ENCODE data around the gene TNS3.
A peak's percentile ranks its signal among the peaks of the same experiment; 100 is the strongest.

The TNS3 gene

DNA sequence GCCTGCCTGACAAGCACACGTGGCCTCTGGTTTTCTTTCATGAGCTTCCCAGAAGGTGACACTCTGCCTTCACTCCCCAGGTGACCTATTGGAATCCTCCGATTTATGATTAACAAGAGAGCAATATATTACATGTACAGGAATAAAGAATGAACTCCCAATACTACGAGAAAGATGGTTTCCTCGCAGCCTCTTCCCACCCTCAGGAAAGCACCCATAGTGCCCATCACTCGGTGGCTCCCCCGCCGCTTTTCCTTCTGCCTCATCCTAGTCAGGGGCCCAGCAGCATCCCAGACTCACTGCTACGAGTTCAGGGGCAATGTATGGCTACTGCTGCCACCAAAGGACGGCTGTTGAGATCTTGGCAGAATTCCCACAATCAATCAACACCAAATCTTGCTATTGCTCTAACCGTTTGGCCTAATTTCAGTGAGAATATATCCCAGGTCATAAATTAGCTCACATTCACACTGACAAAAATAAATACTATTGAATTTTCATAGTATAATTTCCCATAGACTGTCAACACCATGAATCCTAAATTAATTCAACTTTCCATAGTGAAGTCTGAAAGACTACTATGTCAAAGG, 196.3 kb downstream of the TNS3 start:
- no peak for DNase-seq (ENCODE audit: low read depth)

DNA sequence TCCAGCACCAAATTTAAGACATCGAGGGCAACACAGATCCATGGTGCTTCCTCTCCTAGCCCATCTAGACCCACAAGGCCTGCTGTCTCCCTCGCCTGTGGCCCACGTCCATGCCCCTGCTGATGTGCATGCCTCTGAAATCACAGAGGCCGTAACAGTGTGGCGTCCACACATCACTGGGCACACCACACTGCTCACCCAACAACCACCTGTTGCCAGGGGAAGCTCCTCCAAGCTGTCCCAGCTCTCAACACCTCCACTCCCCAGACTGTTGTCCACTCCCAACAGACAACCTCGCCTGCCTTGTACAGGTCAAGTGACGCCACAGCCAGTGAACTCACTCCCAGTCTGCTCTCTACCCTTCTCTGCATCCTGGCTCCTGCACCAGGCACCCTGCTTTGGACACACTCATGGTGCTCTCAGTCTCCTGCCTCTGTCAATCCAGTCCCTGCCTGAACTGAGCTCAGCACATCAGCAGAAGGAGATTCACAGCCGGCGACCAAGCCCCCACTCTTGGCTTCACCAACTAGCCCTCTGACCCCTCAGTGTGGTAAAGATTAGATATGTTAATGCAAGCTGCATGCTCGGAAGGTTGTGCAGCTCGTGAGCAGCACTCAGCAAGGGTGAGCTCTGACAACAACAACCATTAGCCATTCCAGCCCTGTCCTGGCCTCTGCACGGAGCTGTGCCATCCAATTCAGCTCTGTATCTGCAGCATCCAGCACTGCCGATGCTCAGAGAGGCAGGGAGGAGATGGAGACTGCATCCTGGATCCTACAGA, 197.0 kb downstream of the TNS3 start:
- DNase-seq (ENCODE audit: low read depth): no peak

DNA sequence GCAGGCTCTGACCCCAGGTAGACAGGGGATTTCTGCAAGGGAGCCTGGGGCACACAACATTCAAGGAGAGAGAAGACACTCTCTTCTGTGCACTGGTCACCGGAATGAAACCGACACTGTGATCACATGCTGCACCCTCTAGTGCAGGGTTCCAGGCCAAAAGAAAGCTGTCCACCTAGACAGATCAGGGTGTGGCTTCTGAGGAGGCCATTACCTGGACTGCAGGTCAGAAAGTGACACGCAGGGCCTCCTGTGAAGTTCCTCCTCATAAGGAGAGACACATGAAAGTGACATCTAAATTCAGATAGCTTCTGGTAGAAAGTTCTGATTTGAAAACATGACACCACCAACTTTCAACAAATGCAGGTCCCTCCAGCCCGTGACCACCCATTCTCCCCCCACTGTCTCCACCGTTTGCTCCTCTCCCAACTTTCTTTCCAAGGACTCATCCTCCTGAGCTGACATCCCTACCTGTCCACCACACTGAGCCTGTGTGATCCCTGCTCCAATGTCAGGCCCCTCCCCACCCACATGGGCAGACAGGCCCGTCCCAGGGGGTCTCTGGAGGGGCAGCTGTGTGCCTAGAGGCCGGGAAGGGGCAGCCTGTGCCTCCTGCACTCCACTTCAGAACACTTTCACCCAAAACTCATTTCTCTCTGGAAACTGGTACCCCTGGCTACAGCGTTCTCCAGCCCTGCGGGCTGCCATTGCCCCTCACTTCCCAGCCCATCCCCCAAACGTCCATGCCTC, 198.0 kb downstream of the TNS3 start:
- DNase-seq (ENCODE audit: low read depth): no peak

DNA sequence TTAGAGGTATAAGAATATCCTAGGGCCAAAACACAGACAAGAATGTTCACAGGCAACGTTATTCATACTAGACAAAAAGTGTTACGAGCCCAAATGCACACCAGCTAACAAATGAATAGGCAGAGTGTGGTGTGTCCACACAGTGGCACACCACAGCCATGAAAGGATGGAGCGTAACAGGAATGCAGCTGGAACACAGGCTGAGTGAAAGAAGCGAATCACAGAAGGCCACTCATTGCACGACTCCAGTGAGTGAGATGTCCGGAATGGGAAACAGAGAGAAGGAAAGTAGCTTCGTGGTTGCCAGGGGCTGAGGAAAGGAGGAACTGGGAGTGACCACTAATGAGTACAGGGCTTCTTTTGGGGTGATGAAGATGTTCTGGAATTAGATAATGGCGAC, 198.8 kb downstream of the TNS3 start:
- DNase-seq (ENCODE audit: low read depth): peak; percentile 61

DNA sequence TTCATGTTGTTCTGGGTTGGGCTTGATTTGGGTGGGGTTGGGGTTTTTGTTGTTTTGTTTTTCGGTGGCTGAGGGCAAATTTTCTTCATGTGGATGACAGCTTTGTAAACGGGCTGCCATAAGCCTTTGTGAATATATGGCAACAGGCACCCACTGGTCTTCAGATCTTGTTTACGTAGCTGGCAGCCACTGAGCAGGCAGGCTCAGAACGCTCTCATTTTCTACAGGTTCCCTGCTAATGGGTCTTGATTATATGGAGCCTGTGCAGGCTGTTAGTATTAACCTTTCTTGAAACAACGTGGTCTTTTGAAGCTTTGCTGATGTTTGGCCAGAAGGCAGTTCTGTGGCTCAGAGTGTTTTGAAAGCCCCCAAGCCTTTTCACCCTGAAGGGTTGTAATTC, 199.7 kb downstream of the TNS3 start:
- no peak for DNase-seq (ENCODE audit: low read depth)

DNA sequence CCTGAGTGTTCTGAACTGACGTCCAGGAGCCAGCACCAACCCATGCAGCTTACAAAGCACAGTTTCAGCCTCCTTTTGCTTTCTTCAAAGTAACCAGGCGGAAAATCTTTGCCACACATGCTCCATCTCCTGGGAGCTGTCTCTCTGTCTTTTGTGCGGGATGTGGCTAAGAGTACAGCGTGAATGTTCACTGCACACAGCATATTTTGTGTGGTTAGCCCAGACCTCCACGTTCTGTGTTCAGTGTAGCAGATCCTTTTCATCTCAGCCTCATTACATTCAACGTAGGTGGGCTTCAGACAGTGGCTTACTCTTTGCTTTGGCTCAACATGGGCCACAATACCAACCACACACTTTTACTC, 200.8 kb downstream of the TNS3 start:
- no peak for DNase-seq (ENCODE audit: low read depth)

DNA sequence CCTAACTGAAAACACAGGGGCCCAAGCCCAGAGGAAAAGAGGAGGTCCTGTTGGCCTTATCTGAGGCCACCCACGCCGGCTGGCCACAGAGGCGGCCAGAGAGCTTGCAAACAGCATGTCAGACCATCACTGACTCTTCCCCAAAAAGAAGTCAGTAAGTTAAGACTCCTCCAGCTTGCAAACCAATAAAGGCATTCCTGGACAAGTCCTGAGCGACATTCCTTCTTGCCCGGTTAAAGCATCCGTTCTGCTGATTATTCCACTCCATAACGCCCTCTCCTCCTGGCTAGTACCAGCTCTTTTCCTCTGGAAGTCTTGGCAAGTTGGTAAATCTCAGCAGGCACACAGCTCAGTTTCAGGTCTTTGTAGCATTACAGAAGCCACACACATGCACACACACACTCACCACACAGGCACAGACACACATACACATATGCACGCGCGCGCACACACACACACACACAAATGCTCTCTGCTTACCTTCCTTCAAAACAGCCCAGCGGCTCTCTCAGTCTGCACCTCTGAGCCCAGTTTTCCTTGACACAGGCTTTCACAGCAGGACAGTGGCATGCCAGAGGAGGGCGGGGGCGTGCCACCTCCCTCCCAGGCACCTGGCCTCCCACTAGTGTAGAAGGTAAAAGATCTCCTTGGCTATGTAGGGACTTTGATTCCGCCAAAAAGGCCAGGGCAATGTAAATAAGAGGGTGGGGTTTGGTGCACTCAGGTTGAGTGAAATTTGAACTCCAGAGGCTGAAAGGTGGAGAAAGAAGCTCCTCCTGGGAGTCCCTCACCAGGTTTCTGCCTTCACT, 201.4 kb downstream of the TNS3 start:
- no peak for DNase-seq (ENCODE audit: low read depth)

DNA sequence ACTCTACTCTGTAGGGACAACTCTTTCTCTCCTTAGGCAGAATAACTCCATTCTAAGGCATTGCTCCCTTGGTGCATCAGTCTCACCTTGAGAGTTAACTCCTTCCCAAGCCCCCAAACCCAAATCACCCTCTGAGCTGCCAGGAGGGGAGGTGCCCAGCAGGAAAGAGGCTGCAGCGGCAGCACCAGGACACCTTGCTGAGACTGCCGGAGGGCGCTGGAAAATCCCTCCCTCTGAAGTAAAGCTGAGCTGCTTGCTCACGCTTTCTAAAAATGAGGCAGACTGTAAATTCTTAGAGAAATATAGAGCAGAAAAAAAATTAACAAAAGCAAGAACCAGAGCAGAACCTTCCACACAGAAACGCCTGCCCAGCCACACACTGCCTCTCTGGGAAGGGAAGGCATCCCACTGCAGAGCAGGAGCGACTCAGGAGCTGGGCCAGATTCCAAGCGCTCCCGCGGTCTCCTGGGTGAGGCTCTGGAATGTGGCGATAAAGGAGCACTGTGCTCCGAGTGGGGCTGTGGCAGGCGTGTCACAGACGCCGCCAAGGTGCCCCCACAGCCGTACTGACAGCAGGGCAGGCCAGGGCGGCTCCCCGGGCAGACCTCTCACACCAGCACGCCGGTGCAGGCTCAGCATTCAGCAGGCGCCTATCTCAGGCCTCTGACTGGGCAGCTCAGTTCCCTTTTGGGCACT, 202.1 kb downstream of the TNS3 start:
- peak; percentile 67 for DNase-seq (ENCODE audit: low read depth)

DNA sequence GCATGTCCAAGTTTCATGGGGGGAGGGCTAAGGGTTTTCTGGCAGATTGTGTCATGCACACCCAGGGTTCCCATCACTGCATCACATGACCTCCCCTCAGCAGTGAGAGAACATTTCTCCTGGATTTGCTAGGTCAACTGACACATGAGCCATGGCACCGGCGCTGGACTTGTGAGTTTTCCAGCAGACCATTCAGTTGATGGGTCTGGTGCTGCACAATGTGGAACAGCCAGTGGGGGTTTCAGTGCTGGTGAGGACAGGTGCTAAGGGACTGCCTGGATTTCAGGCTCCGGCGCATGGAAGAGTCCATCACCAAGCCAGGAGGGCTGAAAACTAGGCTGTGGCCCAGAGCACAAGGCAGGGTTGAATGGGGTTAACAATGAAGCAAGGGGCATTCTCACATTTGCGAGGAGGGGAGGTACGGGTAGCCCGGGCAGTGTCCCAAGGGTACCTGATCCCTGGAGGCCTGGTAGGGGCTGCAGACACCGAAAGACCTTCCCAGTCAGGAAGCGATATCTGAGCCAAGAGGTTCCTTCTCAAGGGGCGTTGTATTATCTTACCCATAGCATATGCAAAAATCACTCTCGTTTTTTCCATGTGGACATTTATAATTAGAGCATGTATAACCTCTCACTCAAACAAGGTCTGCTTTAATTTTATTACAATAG, 203.0 kb downstream of the TNS3 start:
- DNase-seq (ENCODE audit: low read depth): no peak

DNA sequence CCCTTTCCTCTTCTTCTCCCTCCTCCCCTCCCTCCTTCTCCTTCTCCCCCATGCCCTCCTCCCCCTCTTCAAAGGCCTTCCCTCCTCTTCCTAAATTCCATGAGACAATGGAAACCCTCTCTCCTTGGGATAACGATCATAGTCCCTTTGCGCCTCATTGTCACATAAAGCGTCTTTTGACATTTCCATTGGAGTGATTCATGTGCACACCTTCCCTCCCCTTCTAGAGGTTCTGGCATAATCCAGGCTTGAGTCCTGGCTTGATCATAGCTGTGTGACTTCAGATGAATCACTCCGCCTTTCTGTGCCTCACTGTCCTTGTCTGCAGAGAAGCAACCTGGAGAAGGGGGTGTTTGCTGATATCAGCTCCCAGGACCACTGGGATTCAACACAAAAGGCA, 204.2 kb downstream of the TNS3 start:
- no peak for DNase-seq (ENCODE audit: low read depth)

DNA sequence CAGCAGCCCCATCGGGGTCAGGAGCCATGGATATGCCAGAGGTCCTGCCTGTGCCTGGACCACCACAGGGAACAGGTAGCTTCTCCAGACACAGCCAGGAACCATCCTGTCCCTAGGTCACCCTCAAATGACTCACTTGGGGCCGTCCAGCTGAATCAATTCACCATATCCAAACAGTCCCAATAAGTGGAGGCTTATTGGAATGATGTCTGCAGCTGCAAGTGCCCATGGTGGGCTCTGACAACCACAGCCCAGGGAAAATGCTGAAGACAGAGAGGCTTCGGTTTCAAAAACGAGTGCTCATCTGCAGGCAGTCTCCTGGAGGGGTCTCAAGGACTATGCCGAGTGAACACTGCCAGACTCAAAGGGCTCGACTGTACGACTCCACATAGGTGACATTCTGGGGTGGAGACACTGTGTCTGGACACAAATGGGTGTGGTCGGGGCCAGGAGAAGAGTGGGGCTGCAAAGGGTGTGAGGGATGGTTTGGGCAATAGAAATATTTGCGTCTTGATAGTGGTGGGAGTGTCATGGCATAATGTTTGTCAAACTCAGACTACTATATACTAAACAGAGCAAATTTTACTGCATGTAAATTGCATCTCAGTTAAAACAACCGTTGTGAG, 204.8 kb downstream of the TNS3 start:
- no peak for DNase-seq (ENCODE audit: low read depth)

DNA sequence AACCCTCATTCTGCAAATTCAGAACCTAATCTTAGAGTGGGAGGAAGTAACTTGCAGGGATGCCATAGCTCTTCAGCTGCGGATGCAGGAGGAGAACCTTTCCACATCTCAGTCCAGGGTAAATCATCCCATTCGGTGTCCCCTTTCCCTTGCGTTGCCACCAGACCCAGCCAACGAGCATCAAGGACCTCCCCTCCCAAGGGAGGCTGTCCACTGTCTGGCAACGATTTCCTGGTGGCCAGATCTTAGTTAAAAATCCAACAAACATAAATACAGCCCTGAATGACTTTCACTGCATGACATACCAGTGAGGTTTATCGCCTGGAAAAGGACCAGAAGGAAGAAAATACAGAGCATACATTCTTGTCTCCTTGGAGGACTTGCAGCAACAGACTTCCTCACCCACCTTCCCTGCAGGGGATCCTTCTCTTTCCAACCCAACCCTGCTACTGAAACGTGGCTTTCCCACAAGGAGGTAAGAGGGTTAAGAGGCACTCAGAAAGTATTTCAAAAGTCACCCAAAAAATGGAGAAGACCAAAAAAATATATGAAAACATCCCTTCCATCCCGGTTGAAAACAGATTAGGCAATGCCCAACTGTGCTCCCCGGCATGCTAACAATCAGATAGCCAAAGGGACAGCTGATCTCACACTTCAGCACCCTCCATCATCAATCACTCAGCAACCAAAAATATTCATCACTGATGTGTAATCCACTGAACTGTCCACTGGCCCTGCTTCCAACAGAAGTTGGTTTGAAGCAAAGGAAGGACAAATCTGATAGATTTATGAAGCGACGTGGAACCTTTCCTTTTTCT, 206.6 kb downstream of the TNS3 start:
- no peak for DNase-seq (ENCODE audit: low read depth)

DNA sequence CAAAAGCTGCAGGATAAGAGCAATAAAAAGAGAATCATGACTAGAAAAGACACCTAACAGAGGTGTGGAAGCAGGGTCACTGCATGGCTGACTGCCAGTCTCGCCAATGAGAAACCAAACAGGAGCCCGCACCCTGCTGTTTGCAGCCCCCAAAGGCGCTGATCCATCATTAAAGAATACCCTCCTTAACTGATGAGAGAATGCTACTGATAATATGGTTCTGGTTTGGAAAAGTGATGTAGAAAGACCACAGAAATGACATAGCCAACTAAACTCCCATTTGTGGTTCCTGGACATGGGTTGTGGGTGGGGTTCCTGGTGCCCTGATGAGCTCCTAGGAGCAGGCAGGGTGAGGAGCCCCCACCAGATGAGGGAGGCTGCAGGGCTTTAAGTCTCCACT, 207.4 kb downstream of the TNS3 start:
- DNase-seq (ENCODE audit: low read depth): no peak

DNA sequence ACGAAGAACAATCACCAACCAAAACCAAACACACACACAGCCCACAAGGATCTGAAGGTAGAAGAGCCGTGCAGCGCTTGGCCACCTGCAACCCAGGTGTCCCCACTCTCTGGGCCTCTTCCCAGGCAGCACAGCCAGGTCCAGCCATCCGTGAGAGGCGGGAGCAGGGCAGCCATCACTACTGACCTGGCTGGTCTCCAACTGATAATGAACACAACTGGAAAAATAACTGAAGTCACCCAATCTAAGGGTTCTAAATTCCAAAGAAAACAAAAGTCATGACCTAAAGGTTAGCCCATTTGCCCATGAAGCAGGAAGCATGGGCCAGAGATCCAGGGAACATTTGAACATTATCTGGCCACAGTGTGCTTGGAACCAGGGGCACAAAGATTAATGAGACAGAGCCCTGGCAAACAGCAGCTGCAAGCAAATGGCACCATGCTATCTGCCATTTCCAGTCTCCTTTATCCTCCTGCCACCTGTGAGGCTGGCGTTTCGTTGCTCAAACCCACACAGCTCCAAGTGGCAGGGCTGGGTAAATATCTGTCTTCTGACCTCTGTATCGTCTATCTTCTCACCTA, 207.9 kb downstream of the TNS3 start:
- no peak for DNase-seq (ENCODE audit: low read depth)

DNA sequence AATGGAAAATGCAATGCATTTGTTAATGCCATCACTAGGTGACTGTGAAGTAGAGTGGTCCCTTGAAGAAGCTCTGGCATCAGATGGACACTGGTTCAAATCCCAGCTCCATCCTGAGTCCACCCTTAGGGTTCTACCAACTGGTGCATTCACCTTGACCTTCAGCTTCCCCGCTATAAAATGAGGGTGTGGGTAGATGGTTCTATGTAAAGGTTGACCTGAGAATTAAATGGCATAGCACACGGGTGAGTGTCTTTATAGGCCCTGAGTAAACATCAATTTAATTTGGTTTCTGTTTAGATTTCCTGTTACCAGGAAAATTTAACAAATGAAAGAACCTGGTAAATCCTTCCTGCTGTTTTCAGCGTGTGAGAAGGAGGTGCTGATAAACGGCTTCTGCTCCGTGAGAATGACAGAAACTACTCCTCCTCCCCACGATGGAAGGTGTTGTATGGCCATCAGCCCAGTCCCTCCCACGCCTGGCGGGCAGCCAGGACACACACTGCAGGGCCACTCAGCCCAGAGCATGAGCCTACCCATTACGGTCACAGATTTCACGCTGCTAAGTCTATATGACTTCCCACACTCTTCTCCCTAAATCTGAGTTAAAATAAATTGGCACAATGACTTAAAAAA, 210.1 kb downstream of the TNS3 start:
- no peak for DNase-seq (ENCODE audit: low read depth)

DNA sequence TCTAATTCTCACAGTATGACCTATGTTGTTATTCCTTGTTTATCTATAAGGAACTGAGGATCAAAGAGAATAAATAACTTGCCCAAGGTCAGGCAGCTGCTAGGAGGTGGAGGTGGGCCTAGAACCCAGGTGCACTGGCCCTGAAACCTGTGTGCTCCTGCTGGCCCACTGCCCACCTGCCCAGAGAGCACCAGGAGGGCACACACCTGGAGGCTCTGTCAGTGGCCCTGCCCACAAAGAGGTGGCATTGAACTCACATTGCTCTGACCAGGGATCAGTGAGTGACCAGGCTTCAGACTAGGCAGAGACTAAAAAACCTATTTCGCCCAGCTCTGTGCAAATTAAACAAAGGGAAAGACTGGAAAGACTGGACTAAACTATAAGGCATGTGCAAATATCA, 210.6 kb downstream of the TNS3 start:
- DNase-seq (ENCODE audit: low read depth): no peak

DNA sequence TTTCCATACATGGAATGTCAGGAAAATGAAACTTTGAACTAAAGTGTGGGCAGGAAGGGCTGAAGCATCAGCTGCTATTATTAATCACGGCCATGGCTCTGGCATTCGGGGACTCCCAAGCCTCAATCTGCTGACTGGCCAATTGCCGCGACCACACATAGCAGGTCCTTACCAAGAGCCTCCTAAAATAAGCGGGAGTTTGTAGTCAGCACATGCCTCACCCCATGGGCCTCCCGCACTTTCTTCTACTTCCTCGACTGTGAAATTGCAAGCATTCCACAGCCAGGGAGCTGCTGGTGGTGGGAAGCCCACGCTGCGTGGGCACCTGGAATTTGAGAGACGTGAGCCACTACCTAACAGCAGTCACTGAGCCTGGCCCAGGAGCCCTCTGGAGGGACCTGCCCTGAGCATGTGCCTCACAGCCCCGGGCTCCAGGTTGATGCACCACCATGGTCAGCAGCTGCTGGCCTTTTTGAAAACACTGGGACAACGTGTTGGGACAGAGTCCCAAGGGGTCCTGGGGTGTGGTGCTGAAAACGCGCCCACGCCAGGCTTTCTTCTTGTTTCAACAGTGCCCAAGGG, 211.4 kb downstream of the TNS3 start:
- DNase-seq (ENCODE audit: low read depth): no peak

DNA sequence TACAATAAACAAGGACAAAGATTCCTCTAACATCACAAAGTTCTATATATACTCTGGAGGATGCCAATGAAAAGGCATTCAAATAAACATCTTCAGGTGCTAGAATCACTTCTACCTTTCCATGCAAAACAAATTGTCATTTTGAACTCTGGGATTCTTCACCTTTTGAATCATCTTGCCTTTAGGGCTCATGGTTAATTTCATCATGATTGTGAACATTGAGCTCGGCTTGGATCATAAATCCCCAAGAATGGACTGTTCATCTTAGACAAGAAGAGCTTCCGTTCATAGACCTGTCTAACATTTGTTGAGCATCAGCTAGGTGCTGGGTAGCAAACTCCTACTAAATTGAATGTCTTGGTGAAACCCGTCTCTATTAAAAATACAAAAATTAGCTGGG, 212.2 kb downstream of the TNS3 start:
- DNase-seq (ENCODE audit: low read depth): no peak
